Stimulated activated naive CD8-positive, alpha-beta T cell treated with anti-CD3 and anti-CD28 coated beads, Interleukin-15, Interleukin-2, amounts not matched to agents 100 ng/mL and 50 ng/mL, for 24 hours (primary cell): ENCODE results near the gene IBTK.
"Not testable (repeated sequence)": the region's sequence is repeated elsewhere in the genome, so short reads cannot be mapped to it uniquely, and the experiment has no call there.

Experiments
- H3K27ac Mint-ChIP-seq: one replicate; pipeline ENCODE4 v1.8.0; 2021; ENCODE audit warnings: mild to moderate bottlenecking, mixed read lengths
- H3K27me3 Mint-ChIP-seq: one replicate; pipeline ENCODE4 v1.8.0; 2021; ENCODE audit warnings: mixed read lengths
- H3K36me3 Mint-ChIP-seq: one replicate; pipeline ENCODE4 v1.8.0; 2021; ENCODE audit warnings: low read depth, mixed read lengths
- H3K4me1 Mint-ChIP-seq: one replicate; pipeline ENCODE4 v1.8.0; 2021; ENCODE audit warnings: low read depth, mixed read lengths
- H3K4me3 Mint-ChIP-seq: one replicate; pipeline ENCODE4 v1.8.0; 2021; ENCODE audit warnings: mild to moderate bottlenecking, mixed read lengths
- H3K9me3 Mint-ChIP-seq: one replicate; pipeline ENCODE4 v1.8.0; 2021; ENCODE audit warnings: mixed read lengths

IBTK gene

GRCh38 chr6:82129797-82130196 lies 117.7 kb downstream of the IBTK start:
- Mint-ChIP-seq H3K27ac (no peak overlapping the region), H3K27me3 (peaks cover 6% of the 10 kb centered on the region), H3K9me3 (peaks cover 5% of the 10 kb centered on the region), H3K36me3 (no peaks in the 10 kb centered on the region), H3K4me1 (no peaks in the 10 kb centered on the region), H3K4me3 (no peak overlapping the region)

DNA sequence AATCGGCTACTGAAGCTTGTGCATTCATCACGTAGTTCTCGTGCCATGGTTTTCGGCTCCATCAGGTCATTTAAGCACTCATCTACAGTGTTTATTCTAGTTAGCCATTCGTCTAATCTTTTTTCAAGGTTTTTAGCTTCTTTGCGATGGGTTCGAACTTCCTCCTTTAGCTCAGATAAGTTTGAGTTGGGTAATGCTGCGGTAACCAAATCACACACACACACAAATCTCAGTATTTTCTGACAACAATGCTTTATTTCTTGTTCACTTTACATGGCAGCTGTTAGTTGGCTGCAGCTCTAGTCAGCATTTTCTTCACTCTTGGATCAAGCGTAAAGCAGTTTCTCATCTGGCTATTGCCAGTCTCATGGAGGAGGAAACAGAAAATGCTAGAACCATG lies 118.6 kb downstream of the IBTK start:
- H3K4me3 Mint-ChIP-seq, H3K27me3 Mint-ChIP-seq, H3K27ac Mint-ChIP-seq, H3K4me1 Mint-ChIP-seq, H3K9me3 Mint-ChIP-seq, H3K36me3 Mint-ChIP-seq: not testable (repeated sequence)

DNA sequence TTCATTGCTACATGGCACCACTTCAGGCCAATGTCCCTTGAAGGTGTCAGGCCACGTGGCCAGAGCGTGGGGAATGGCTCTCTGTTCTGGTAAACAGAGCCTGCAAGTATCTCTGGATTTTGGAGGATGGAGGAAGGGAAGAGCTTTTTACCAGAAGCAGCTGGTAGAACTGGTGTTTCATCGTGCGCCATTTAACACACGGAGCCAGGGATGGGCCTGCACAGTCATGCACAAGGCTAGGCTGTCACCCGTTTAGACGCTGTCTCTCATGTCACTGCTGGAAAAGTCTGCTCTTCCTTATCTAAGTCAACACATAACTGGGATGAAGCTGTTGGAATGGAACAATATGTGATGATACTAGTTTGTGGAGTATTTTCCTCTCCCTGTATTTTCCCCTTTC lies 123.9 kb downstream of the IBTK start:
- H3K4me3 Mint-ChIP-seq = no peak overlapping the region
- no peak overlapping the region for H3K27ac Mint-ChIP-seq
- H3K9me3 Mint-ChIP-seq = no peaks in the 10 kb centered on the region
- H3K36me3 Mint-ChIP-seq = no peaks in the 10 kb centered on the region
- no peaks in the 10 kb centered on the region for H3K4me1 Mint-ChIP-seq
- no peaks in the 10 kb centered on the region for H3K27me3 Mint-ChIP-seq
